Transverse colon (tissue), 4 donors: ENCODE data around the gene SNW1.

Source experiments
- CTCF ChIP-seq, 5 experiments: fragments of 200-600 bp in 3 of 5; fragments of 450-650 bp in 2 of 5; sonication (generic) in 3 of 5; IDR thresholded peaks; 1 replicate in 2 of 5; 2 replicates in 3 of 5; pipeline ENCODE4 v1.5.1; 2016 to 2017; ENCODE audit warnings: antibody characterized with exemption in 5 of 5, inconsistent platforms in 3 of 5, mild to moderate bottlenecking in 2 of 5, moderate library complexity in 1 of 5
- POLR2AphosphoS5 ChIP-seq, 3 donors: sonication (generic); formaldehyde crosslinking; IDR thresholded peaks; one replicate each; pipeline ENCODE4 v1.6.1; 2016; ENCODE audit warnings: antibody characterized with exemption in 3 of 3

- no peak for TF ChIP-seq CTCF (IDR thresholded peaks at IDR 0.05)
- no peak for TF ChIP-seq POLR2AphosphoS5 (IDR thresholded peaks at IDR 0.05)
Observed at GRCh38 chr14:77800814-77801213, 39.9 kb upstream of the SNW1 start.
